GM21423 (cell line): ENCODE measurements around the gene SH3RF3.
"Not testable (repeated sequence)": the region's sequence is repeated elsewhere in the genome, so short reads cannot be mapped to it uniquely, and the experiment has no call there.

Experiments used
- ATAC-seq: cut with Tn5 transposase; IDR thresholded peaks from one replicate; pipeline ENCODE4 v1.9.1; 2021; ENCODE audit warnings: mild to moderate bottlenecking, moderate library complexity; ENCODE audit not compliant: unreplicated experiment

The SH3RF3 gene

GRCh38 chr2:109117780-109118179 lies 11.2 kb upstream of the SH3RF3 start:
- no peak for ATAC-seq

DNA sequence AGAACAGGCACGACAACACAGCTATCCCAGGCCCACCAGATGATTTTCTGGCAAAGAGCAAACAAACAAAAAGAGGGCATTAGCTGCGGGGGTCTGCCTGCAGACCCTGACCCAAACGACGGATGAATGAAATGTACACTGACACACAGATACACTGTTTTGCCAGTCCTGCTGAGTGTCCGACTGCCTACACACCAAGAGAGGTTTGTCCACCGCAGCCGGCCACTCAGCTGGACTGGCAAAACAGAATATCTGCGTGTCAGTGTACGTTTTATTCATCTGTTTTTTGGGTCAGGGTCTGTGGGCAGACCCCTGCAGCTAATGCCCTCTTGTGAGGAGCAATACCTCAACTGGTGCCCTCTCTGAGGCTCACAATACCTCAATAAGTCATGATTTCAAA lies 10.7 kb upstream of the SH3RF3 start:
- ATAC-seq, result no peak

GRCh38 chr2:109120166-109120565 lies 8.8 kb upstream of the SH3RF3 start:
- ATAC-seq, result no peak

DNA sequence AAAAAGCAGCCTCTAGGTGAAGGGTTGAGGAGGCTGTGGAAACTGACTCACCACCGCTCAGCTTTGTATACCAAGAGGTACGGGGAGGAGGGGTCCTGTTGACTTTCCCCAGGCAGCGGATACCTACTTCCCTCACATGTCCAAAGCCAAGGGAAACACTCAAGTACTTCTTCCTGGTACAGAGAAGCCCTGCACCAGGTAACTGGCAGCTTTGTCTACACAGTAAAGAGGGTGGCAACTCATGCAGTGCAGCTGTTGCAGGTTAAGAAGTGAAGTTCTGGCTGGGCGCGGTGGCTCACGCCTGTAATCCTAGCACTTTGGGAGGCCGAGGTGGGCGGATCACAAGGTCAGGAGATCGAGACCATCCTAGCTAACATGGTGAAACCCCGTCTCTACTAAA lies 8.3 kb upstream of the SH3RF3 start:
- ATAC-seq, result not testable (repeated sequence)

GRCh38 chr2:109123586-109124201 lies 5.3 kb upstream of the SH3RF3 start:
- no peak for ATAC-seq

- no peak for ATAC-seq
These were observed 3.9 kb upstream of the SH3RF3 start for GRCh38 chr2:109124982-109125592.

DNA sequence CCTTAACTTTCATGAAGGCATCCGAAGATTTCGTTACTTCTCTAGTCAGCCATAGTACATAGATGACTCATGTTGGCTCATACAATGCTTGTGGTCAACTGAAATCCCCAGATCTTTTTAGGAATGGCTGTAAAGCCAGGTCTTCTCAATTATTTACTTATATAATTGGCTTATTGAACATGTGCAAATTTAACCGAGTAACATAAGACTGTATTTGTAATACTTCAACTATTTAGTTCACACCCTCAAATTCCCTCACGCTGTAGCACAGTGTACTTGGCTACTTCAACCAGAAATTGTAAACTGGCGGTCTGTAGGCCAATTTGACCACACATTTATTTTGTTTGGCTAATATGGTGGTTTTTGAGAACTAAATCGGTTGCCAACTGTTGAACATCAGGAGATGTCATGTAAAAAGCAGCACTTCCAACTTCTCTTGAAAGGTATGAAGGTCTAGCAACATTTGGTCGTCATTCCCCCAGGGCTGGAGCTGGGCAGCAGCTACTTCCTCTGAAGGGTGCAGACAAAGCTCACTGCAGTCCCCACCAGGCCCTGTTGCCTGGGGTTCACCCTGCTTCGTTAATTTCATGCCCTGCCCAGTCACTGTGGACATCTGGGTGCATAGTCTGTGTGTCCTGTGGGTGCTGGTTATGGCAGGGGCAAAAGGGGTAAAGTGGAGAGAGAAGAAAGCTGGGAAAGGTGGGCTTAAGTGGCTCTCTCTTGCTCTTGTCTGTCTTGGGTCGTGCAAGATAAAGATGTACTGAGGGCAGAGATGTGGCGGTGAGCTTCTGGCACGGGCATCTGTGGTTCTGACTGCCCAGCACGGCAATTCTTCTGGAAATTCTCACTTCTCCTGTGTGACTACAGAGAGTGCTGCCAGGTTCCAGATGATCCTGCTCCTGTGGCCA lies 3.2 kb upstream of the SH3RF3 start:
- ATAC-seq, result no peak

- no peak for ATAC-seq
These were observed 2.5 kb upstream of the SH3RF3 start for GRCh38 chr2:109126501-109126860.

- ATAC-seq, result no peak
These were observed 1.4 kb upstream of the SH3RF3 start for GRCh38 chr2:109127556-109127955.

DNA sequence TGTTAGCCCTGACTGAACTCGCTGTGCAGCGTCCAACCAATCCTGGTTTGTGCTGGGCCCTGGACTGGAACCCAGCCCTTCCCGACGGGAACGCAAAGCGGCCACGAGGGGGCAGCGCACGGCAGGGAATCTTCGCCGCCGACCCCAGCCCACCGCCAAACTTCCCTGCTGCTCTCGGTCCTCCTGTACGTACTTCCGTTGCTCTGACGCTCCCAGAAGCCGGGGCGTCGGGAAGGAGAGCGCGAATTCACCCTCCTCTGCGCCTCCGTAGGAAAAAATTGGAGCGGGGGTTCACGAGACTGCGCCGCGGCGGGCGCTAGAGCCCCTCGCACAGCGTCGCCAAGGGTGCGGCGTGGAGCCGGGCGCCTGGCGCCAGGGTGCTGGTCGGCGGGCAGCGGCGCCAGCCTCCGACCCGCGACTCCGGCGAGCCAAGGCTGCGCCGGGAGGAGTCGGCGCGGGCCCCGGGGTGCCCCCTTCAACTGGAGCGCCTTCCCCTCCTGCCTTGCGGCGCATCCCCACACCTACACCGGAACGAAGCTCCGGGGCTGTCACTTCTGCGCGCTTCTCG lies 873 bp upstream of the SH3RF3 start:
- ATAC-seq, result peak; percentile 54

- ATAC-seq, result peak; percentile 29
These were observed 433 bp downstream of the SH3RF3 start for GRCh38 chr2:109129356-109129920.

- no peak for ATAC-seq
These were observed 1.1 kb downstream of the SH3RF3 start for GRCh38 chr2:109129921-109130722.

- no peak for ATAC-seq
These were observed 1.7 kb downstream of the SH3RF3 start for GRCh38 chr2:109130723-109130995.

- no peak for ATAC-seq
These were observed 2.8 kb downstream of the SH3RF3 start for GRCh38 chr2:109131777-109132176.

DNA sequence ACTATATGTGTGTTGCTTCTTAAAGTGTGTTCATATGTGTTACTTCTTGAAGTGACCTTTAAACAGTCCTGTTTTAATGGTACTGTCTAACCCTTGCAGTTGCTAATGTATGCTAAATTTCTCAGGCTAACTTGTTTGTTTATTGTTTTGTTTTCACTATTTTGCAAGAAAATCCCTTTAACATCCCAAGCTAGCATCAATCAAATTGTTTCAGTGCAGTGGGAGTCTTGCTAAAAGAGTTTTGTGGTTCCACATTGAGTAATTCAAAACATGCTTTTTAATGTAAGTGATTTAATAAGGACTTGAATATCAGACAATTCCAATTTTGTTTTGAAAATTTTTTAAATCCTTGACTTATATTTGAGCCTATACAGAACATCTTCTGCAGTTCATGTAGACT lies 3.6 kb downstream of the SH3RF3 start:
- ATAC-seq, result no peak

DNA sequence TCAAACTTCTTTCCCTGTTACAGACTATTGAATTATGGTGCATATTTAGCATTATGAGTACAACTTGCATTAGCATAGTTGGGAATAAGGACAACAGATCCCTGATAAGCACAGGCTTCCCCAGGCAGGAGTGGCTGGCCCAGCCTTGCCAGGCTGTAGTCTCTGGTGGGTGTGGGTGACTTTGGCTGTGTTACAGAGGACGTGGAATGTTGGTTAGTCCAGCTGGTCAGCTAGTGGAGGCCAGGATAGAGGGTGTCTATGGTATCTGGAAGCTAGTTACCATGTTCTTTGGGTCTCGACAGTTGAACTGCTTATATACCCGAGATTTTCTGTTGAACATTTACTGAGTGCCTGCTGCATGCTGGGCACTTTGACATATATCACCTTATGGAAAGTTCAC lies 4.7 kb downstream of the SH3RF3 start:
- no peak for ATAC-seq

GRCh38 chr2:109134741-109135358 lies 5.8 kb downstream of the SH3RF3 start:
- ATAC-seq, result peak; percentile 66

DNA sequence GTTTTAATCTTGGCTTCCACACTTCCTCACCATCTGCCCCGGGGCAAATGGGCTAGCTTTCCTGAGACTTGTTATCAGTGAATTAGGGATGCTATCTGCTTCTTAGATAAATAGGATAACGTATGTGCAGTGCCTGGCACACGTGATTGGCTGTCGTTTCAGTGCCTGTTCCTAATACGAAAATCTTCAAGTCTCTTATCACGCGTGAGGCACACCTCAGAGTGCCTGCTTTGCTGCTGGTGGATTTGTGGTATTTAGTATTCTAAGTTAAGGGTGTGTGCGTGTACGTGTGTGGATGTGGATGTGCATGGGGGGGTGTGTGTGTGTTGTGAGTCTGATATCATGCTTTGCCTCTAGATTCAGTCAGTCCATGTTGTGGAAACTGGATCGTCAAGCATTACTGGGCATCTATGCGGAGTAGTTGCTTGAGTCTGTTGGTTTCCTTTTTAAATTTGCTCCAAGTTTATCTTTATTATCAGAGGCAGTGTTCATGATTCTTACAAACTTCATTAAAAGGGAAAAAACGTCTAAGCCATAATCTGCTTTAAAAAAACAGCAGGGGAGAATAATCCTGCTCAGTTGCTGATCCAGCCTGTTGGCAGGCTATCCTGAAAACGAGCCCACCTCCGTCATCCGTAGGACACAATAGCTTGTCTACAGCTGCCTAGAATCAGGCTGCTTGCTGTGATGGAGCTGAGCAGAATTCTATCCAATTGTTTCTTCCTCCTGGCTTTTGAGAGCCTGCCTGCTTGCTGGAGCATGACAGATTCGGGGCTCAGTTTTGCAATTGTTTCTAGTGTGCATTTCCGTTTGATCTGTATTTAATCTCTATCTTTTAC lies 6.6 kb downstream of the SH3RF3 start:
- no peak for ATAC-seq

DNA sequence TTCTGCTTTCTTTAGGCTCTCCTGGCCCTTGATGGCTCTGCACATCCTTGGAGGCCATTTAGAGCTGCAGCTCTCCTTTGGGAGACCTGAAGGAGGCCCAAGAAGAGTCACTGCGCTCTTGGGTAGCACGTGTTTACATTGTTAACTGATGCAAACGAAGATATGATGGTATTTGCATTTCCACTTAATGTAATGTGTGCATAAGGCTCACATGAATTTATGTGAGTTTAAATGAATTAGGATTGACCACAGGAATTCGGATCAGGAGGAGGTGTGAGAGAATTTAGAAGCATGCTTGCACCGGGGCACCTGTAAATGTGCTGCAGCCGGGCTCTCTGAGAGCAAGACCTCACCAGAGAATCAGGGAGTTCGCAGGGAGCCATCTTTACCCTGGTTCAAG lies 7.5 kb downstream of the SH3RF3 start:
- ATAC-seq, result no peak
